Kidney capillary endothelial cell (primary cell): Measurements from ENCODE around the gene OPA1.

Experiments used
- DNase-seq: peaks from one replicate; pipeline ENCODE4 v3.0.0-alpha.2; 2018; ENCODE audit warnings: low spot score

Gene OPA1

GRCh38 chr3:193592841-193593667 is at the start of gene OPA1:
Gene OPA1, plus strand, starts transcription at chr3:193593208. Its CDS starts 170 bp downstream, at chr3:193593378.
- DNase-seq: peak; percentile 99

GRCh38 chr3:193544289-193544688 is 48.7 kb upstream of the OPA1 start:
- DNase-seq: no peak

- no peak for DNase-seq
These were observed 47.7 kb upstream of the OPA1 start for GRCh38 chr3:193545304-193545703.

GRCh38 chr3:193546129-193546528 is 46.9 kb upstream of the OPA1 start:
- DNase-seq: no peak

- DNase-seq: no peak
These were observed 44.6 kb upstream of the OPA1 start for GRCh38 chr3:193548406-193548805.

GRCh38 chr3:193552923-193553322 is 40.1 kb upstream of the OPA1 start:
- no peak for DNase-seq

- DNase-seq: no peak
These were observed 39.4 kb upstream of the OPA1 start for GRCh38 chr3:193553586-193553985.

GRCh38 chr3:193554811-193555210 is 38.2 kb upstream of the OPA1 start, which contains the start of gene ATP13A4:
Gene ATP13A4, minus strand, starts transcription at chr3:193554895. Its CDS starts 96 bp downstream, at chr3:193554799.
- DNase-seq: no peak

GRCh38 chr3:193556841-193557240 is 36.2 kb upstream of the OPA1 start:
- no peak for DNase-seq

- DNase-seq: no peak
These were observed 33.9 kb upstream of the OPA1 start for GRCh38 chr3:193559100-193559499.

- no peak for DNase-seq
These were observed 32.9 kb upstream of the OPA1 start for GRCh38 chr3:193560091-193560490.

- no peak for DNase-seq
These were observed 32.1 kb upstream of the OPA1 start for GRCh38 chr3:193560870-193561269.

GRCh38 chr3:193563426-193563825 is 29.6 kb upstream of the OPA1 start:
- no peak for DNase-seq

- peak; percentile 6 for DNase-seq
These were observed 29.0 kb upstream of the OPA1 start for GRCh38 chr3:193564012-193564411.

- DNase-seq: no peak
These were observed 23.9 kb upstream of the OPA1 start for GRCh38 chr3:193569119-193569518.

- peak; percentile 65 for DNase-seq
These were observed 20.5 kb upstream of the OPA1 start for GRCh38 chr3:193572426-193572908.

- DNase-seq: no peak
These were observed 19.4 kb upstream of the OPA1 start for GRCh38 chr3:193573403-193574191.

GRCh38 chr3:193574488-193575070 is 18.4 kb upstream of the OPA1 start:
- DNase-seq: no peak

- no peak for DNase-seq
These were observed 7.5 kb upstream of the OPA1 start for GRCh38 chr3:193585530-193585929.

GRCh38 chr3:193586526-193586925 is 6.5 kb upstream of the OPA1 start:
- DNase-seq: no peak

GRCh38 chr3:193589129-193589528 is 3.9 kb upstream of the OPA1 start:
- DNase-seq: no peak

GRCh38 chr3:193589616-193590015 is 3.4 kb upstream of the OPA1 start:
- no peak for DNase-seq
